Measurements from ENCODE around the gene SOAT2.

DNA sequence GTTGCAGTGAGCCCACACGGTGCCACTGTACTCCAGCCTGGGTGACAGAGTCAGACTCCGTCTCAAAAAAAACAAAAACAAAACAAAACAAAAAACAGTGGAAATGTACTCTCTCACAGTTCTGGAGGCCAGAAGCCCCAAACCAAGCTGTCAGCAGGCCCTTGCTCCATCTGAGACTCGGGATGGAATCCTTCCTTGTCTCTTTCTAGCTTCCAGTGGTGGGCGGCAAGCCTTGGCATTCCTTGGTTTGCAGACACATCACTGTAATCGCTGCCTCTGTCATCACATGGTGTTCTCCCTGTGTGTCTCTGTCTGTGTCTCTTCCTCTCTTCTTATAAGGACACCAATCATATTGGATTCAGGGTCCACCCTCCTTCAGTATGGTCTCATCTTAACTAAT is 47.0 kb upstream of the SOAT2 start:
- TF ChIP-seq EGR1 (IDR thresholded peaks at IDR 0.05) (no peak), CEBPB (IDR thresholded peaks at IDR 0.05) (no peak), TCF12 (IDR thresholded peaks at IDR 0.05; ENCODE audit: low read depth) (no peak)
- TF ChIP-seq, protein P1, sequence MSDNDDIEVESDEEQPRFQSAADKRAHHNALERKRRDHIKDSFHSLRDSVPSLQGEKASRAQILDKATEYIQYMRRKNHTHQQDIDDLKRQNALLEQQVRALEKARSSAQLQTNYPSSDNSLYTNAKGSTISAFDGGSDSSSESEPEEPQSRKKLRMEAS (IDR thresholded peaks at IDR 0.05) = no peak
